Osteoblast (primary cell): Measurements from ENCODE around the gene CLN5. TPM values are rescaled to one million over a fixed set of nuclear protein-coding genes. Genes with fewer than 3 reads are reported as not detected.

ENCODE experiments used
- DNase-seq: peaks from one replicate; pipeline ENCODE4 v3.0.0; 2011; ENCODE audit warnings: low spot score, mixed read lengths; ENCODE audit not compliant: insufficient read length; ENCODE audit errors: missing footprints
- H2AFZ ChIP-seq: 2 replicates; pipeline ENCODE4 v1.6.0; 2011; ENCODE audit warnings: mild to moderate bottlenecking, low read length
- H3K27ac ChIP-seq: 2 replicates; pipeline ENCODE4 v1.5.1; 2011; ENCODE audit warnings: mild to moderate bottlenecking, low read depth, low read length, moderate library complexity
- H3K27me3 ChIP-seq: 2 replicates; pipeline ENCODE4 v1.6.0; 2012; ENCODE audit warnings: mild to moderate bottlenecking, control low read depth, inconsistent platforms, low read length, moderate library complexity; ENCODE audit not compliant: insufficient read depth
- H3K36me3 ChIP-seq: 2 replicates; pipeline ENCODE4 v1.5.1; 2011; ENCODE audit warnings: mild to moderate bottlenecking, low read length, control low read depth, moderate library complexity; ENCODE audit not compliant: insufficient read depth
- H3K4me1 ChIP-seq: 2 replicates; pipeline ENCODE4 v1.5.1; 2011; ENCODE audit warnings: mild to moderate bottlenecking, low read length, control low read depth, moderate library complexity; ENCODE audit not compliant: insufficient read depth
- H3K4me2 ChIP-seq: 2 replicates; pipeline ENCODE4 v1.6.0; 2011; ENCODE audit warnings: mild to moderate bottlenecking, low read length; ENCODE audit not compliant: insufficient read depth
- H3K4me3 ChIP-seq: fragments of 200-600 bp; sonication (generic); 3 replicates; pipeline ENCODE4 v1.5.1; 2012; ENCODE audit warnings: mild to moderate bottlenecking, low read length, inconsistent platforms; ENCODE audit not compliant: insufficient read depth
- H3K79me2 ChIP-seq: 2 replicates; pipeline ENCODE4 v1.6.0; 2012; ENCODE audit warnings: mild to moderate bottlenecking, low read length, control low read depth, inconsistent platforms; ENCODE audit not compliant: insufficient read depth
- H3K9me3 ChIP-seq: 2 replicates; pipeline ENCODE4 v1.5.1; 2011; ENCODE audit warnings: low read depth, low read length, control low read depth
- H4K20me1 ChIP-seq: 2 replicates; pipeline ENCODE4 v1.6.0; 2012; ENCODE audit warnings: mild to moderate bottlenecking, low read length, control low read depth; ENCODE audit not compliant: insufficient read depth
- total RNA-seq: library from RNA; depleted of rRNA; stranded (reverse); fragments of >200 nt; gene quantifications from 2 replicates; pipeline ENCODE4 v1.2.3, GENCODE V29; 2012
- TF ChIP-seq, protein P1 (sequence below): IDR thresholded peaks from 2 replicates; pipeline ENCODE4 v1.5.1; 2011; ENCODE audit warnings: mild to moderate bottlenecking, low read depth, low read length, moderate library complexity; ENCODE audit errors: extremely low read depth

The CLN5 gene
- total RNA-seq, 1 donor: 42.0 TPM

DNA sequence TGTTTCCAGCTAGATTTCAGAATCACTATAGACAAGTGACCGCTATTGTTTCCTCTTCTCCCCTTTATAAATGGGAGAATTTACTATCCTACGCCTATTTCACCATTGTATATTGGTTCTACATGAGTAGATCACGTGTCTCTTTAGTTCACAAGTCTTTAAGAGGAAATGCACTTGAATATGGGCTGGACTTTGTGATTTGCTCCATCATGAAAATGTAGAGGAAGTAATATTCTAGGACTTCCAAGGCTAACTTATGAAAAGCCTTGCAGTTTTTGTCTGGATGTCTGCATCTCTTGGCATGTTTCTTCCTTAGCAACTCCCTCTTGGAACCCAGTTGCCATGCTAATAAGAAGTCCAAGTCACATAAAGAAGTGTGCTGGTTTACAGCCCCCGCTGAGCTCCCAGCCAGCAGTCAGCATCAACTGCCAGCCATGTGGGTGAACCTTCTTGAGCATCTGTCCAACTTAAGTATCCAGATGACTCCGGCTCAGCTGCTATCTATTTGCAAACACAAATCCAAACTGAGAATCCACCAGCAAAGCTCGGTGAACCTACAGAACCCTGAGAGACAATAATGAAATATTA is 39.9 kb downstream of the CLN5 start:
- Histone ChIP-seq H3K27me3 (no peaks in the 10 kb centered on the region), H4K20me1 (peaks cover 2% of the 10 kb centered on the region), H2AFZ (no peak overlapping the region), H3K36me3 (no peaks in the 10 kb centered on the region), H3K4me1 (peaks cover 24% of the 10 kb centered on the region), H3K9me3 (no peaks in the 10 kb centered on the region), H3K4me2 (no peak overlapping the region), H3K4me3 (no peak overlapping the region), H3K79me2 (peaks cover 2% of the 10 kb centered on the region), H3K27ac (no peak overlapping the region)
- TF ChIP-seq, protein P1, sequence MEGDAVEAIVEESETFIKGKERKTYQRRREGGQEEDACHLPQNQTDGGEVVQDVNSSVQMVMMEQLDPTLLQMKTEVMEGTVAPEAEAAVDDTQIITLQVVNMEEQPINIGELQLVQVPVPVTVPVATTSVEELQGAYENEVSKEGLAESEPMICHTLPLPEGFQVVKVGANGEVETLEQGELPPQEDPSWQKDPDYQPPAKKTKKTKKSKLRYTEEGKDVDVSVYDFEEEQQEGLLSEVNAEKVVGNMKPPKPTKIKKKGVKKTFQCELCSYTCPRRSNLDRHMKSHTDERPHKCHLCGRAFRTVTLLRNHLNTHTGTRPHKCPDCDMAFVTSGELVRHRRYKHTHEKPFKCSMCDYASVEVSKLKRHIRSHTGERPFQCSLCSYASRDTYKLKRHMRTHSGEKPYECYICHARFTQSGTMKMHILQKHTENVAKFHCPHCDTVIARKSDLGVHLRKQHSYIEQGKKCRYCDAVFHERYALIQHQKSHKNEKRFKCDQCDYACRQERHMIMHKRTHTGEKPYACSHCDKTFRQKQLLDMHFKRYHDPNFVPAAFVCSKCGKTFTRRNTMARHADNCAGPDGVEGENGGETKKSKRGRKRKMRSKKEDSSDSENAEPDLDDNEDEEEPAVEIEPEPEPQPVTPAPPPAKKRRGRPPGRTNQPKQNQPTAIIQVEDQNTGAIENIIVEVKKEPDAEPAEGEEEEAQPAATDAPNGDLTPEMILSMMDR: no peak
- DNase-seq: no peak

DNA sequence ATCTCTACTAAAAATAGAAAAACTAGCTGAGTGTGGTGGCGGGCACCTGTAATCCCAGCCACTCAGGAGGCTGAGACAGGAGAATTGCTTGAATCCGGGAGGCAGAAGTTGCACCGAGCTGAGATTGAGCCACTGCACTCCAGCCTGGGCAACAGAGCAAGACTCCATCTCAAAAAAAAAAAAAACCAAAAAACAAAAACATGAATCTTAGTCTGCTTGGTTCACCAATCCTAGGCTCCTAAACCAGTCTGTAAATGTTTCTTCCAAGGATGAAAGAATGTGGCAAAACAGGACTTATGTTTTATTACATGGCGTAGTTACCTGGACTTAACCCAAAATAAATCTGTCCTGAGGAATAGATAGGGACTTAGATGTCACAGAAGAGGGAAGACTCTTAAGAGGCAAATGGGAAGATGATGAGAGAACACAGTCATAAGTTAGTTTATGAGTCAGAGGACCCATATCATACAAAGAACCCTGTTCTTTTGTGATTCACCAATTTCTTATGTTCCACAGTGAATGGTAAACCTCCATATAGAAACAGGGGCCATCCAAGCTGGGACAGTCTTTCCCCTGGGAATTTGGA is 41.9 kb downstream of the CLN5 start:
- TF ChIP-seq, protein P1: no peak
- DNase-seq: peak; percentile 81
- Histone ChIP-seq H2AFZ (no peak overlapping the region), H3K4me2 (no peak overlapping the region), H3K4me3 (no peak overlapping the region), H4K20me1 (peaks cover 2% of the 10 kb centered on the region), H3K4me1 (peaks cover 15% of the 10 kb centered on the region), H3K27ac (no peak overlapping the region), H3K27me3 (no peaks in the 10 kb centered on the region), H3K9me3 (no peaks in the 10 kb centered on the region), H3K36me3 (no peaks in the 10 kb centered on the region), H3K79me2 (no peaks in the 10 kb centered on the region)

DNA sequence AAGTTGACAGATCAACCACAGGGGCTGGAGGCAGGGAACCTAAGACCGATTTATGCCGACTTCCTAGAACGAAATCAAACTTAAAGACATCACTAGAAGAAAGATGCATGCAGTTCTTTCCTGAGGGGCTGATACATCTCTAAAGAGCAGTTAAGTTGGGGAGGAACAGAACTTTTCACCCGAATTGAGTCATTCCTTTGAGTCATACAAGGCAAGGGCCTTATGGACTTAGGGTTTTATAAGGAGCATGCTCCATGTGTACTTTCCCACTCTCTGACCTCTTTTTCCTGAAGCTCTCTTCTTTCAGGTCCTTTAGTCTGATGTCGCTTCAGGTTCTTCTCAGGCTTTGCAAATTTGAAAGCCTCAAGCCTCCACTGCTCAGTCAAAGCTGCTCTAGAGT is 43.0 kb downstream of the CLN5 start:
- H3K9me3 ChIP-seq: no peaks in the 10 kb centered on the region
- no peaks in the 10 kb centered on the region for H3K27me3 ChIP-seq
- H4K20me1 ChIP-seq: peaks cover 2% of the 10 kb centered on the region
- peaks cover 15% of the 10 kb centered on the region for H3K4me1 ChIP-seq
- H3K4me3 ChIP-seq: no peak overlapping the region
- H3K4me2 ChIP-seq: no peak overlapping the region
- TF ChIP-seq, protein P1: no peak
- no peak overlapping the region for H3K27ac ChIP-seq
- no peaks in the 10 kb centered on the region for H3K79me2 ChIP-seq
- H3K36me3 ChIP-seq: no peaks in the 10 kb centered on the region
- H2AFZ ChIP-seq: peak overlapping the region; percentile 1
- DNase-seq: peak; percentile 65

DNA sequence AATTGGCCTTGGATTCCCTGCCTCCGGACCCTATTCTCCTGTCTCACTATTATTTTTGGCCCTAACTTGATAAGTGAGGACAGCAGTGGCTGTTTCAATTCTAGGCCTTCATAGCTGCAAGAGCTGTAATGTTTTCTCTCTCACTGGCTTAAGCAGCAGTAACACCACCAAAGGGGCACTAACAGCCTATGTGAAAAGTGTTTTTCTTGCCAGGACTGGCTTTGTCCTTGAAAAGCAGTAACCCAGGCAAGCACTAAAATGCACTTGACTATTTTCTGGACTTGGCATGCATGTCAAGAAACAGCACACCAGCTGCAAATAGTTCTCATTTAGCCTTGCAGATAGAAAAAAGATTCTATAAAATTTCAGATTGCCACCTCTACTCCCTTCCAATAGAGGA is 44.4 kb downstream of the CLN5 start:
- Histone ChIP-seq H3K4me1 (peaks cover 15% of the 10 kb centered on the region), H3K4me2 (no peak overlapping the region), H3K36me3 (no peaks in the 10 kb centered on the region), H2AFZ (no peak overlapping the region), H3K79me2 (no peaks in the 10 kb centered on the region), H4K20me1 (peaks cover 2% of the 10 kb centered on the region), H3K27me3 (no peaks in the 10 kb centered on the region), H3K27ac (no peak overlapping the region), H3K9me3 (no peaks in the 10 kb centered on the region), H3K4me3 (no peak overlapping the region)
- TF ChIP-seq, protein P1: no peak
- no peak for DNase-seq
